ENCODE results near the gene TRDMT1. TPM values are rescaled to one million over a fixed set of nuclear protein-coding genes. Genes with fewer than 3 reads are reported as not detected.
A peak's percentile ranks its signal among the peaks of the same experiment; 100 is the strongest.

TRDMT1 gene
- total and polyA plus RNA-seq, 3 donors from 2014 or later, result 6.9 to 12.1 (median 9.7) TPM

DNA sequence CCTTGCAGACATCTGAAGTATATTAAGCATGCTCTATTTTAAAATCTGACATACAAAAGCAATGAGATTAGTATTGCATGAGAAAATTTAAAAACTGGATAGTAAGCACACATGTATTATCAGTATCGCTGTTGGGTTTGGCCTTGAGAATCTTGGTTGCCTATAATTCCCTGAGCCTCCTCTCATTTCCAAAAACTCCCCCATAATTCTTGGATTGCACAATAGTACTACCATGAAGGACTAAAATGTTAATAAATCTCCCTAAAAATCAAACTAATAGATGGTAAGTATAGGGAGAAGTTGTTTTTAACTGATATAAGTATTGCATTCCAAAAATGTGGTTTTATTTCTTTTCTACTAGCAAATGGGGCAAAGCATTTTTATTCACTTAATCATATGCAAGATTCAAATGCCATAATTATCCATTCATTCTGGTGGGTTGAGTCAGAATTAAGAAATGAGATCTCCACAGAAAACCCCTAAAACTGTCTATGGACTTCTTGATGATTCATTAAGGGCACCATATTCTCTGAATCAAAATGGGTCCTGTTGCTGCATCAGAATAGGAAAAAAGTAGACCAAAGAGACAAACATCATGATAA lies 16.3 kb upstream of the TRDMT1 start:
- no peak overlapping the region for H3K27ac ChIP-seq
- H3K36me3 ChIP-seq (ENCODE audit: low read depth, missing control alignments), result no peaks in the 10 kb centered on the region
- no peaks in the 10 kb centered on the region for H3K27me3 ChIP-seq
- TF ChIP-seq, protein P1, sequence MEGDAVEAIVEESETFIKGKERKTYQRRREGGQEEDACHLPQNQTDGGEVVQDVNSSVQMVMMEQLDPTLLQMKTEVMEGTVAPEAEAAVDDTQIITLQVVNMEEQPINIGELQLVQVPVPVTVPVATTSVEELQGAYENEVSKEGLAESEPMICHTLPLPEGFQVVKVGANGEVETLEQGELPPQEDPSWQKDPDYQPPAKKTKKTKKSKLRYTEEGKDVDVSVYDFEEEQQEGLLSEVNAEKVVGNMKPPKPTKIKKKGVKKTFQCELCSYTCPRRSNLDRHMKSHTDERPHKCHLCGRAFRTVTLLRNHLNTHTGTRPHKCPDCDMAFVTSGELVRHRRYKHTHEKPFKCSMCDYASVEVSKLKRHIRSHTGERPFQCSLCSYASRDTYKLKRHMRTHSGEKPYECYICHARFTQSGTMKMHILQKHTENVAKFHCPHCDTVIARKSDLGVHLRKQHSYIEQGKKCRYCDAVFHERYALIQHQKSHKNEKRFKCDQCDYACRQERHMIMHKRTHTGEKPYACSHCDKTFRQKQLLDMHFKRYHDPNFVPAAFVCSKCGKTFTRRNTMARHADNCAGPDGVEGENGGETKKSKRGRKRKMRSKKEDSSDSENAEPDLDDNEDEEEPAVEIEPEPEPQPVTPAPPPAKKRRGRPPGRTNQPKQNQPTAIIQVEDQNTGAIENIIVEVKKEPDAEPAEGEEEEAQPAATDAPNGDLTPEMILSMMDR (IDR thresholded peaks at IDR 0.05), result no peak
- no peak for TF ChIP-seq POLR2A (IDR thresholded peaks at IDR 0.05)
- intact Hi-C loops (cut with DNase I; ENCODE audit: low total_unique reads), result no loop called here
- DNase-seq, result no peak
- H3K9me3 ChIP-seq, result no peaks in the 10 kb centered on the region
- WGBS, 2 donors, result 75 to 100% methylated on average over 1 of the region's 1 CpG
- H3K4me1 ChIP-seq, result peaks cover 3% of the 10 kb centered on the region
- no peak overlapping the region for H3K4me3 ChIP-seq

DNA sequence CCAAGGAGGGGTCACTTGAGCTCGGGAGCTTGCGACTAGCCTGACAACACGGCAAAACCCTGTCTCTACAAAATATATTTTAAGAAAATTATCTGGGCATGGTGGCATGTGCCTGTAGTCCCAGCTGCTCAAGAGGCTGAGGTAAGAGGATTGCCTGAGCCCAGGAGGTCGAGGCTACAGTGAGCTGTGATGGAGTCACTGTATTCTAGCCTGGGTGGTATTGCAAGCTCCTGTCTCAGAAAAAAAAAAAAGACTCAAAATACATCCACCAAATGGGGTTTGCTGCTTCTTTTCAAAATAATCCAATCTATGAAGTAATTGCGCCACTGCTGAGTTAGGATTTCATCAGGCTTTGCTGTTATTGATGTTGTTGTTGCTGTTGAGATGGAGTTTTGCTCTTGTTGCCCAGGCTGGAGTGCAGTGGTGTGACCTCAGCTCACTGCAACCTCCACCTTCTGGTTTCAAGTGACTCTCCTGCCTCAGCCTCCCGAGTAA lies 15.5 kb upstream of the TRDMT1 start:
- H3K9me3 ChIP-seq, result no peaks in the 10 kb centered on the region
- DNase-seq, result no peak
- H3K4me3 ChIP-seq, result no peak overlapping the region
- TF ChIP-seq, protein P1 (IDR thresholded peaks at IDR 0.05), result no peak
- no peak for TF ChIP-seq POLR2A (IDR thresholded peaks at IDR 0.05)
- no peaks in the 10 kb centered on the region for H3K27me3 ChIP-seq
- no peaks in the 10 kb centered on the region for H3K36me3 ChIP-seq (ENCODE audit: low read depth, missing control alignments)
- intact Hi-C loops (cut with DNase I; ENCODE audit: low total_unique reads), result no loop called here
- no peak overlapping the region for H3K27ac ChIP-seq
- 87 to 89% methylated on average over 6 of the region's 6 CpGs for WGBS, 2 donors
- peaks cover 3% of the 10 kb centered on the region for H3K4me1 ChIP-seq

DNA sequence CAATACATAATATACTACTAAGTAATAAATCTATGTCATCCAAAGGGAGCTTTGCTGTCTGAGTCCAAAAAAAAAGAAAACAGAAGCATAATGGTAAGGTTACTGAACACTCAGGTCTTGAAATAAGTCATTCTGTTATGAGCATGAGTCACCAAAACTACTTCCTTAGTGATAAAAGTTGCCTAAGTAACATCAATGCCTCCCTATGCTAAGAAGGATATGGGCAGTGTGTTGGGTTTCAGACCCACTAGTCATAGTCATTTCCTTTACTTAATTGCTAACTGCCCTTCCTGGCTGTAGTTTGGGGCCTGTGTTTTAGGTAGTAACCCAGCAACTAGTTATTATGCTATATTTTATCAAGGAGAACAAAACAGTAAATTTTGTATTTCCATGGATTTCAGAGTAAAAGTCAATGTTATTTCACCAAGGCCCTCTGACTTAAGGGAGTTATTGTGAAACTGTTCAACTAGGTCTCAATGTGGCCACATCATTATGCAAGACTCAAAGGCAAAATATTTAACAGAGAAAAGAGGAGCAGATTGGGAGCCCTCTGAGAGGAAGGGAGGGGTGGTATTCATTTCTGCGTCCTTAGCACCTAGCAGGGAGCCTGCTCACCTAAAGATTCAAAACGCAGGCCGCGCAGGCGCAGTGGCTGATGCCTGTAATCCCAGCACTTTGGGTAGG lies 14.9 kb upstream of the TRDMT1 start:
- peaks cover 3% of the 10 kb centered on the region for H3K4me1 ChIP-seq
- no peaks in the 10 kb centered on the region for H3K36me3 ChIP-seq (ENCODE audit: low read depth, missing control alignments)
- 89 to 93% methylated on average over 5 of the region's 5 CpGs for WGBS, 2 donors
- H3K4me3 ChIP-seq, result no peak overlapping the region
- H3K9me3 ChIP-seq, result no peaks in the 10 kb centered on the region
- intact Hi-C loops (cut with DNase I; ENCODE audit: low total_unique reads), result no loop called here
- H3K27ac ChIP-seq, result peak overlapping the region in 1 of 2 donors; percentile 12
- no peaks in the 10 kb centered on the region for H3K27me3 ChIP-seq
- no peak for DNase-seq
- TF ChIP-seq, protein P1 (IDR thresholded peaks at IDR 0.05), result no peak
- no peak for TF ChIP-seq POLR2A (IDR thresholded peaks at IDR 0.05)

DNA sequence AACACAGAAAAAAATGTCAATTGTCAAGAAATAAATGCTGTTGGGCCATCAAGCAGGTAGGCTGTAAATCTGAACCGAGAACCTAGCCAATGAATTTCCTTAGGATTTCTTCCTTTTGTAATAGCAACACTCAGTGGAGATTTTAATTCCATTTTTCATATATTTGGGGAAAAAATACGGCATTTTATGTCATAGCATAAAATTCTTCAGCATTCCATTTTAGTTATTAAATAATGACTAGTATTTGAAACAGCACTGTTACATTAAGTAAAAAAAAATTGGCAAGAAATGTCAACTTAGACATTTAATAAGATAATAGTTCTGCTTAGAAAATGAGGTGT lies 14.3 kb upstream of the TRDMT1 start:
- WGBS, 2 donors, result 82 to 93% methylated on average over 2 of the region's 2 CpGs
- intact Hi-C loops (cut with DNase I; ENCODE audit: low total_unique reads), result no loop called here

More for the DNA sequence above, 14.3 kb upstream of the TRDMT1 start:
- H3K4me3 ChIP-seq, result no peak overlapping the region
- TF ChIP-seq POLR2A (IDR thresholded peaks at IDR 0.05), result no peak
- TF ChIP-seq, protein P1 (IDR thresholded peaks at IDR 0.05), result no peak
- peaks cover 3% of the 10 kb centered on the region for H3K4me1 ChIP-seq
- peak overlapping the region in 1 of 2 donors; percentile 12 for H3K27ac ChIP-seq
- DNase-seq, result no peak
- no peaks in the 10 kb centered on the region for H3K27me3 ChIP-seq
- no peaks in the 10 kb centered on the region for H3K36me3 ChIP-seq (ENCODE audit: low read depth, missing control alignments)
- H3K9me3 ChIP-seq, result no peaks in the 10 kb centered on the region

Data from testis (tissue), 3 donors.